HS-5 (cell line): Measurements from ENCODE around the gene TRPM2.

Experiments used
- DNase-seq: peaks from one replicate; pipeline ENCODE4 v3.0.0-alpha.2; 2012; ENCODE audit warnings: low read depth

The TRPM2 gene

GRCh38 chr21:44445145-44445812 lies 91.9 kb downstream of the TRPM2 start:
- no peak for DNase-seq

DNA sequence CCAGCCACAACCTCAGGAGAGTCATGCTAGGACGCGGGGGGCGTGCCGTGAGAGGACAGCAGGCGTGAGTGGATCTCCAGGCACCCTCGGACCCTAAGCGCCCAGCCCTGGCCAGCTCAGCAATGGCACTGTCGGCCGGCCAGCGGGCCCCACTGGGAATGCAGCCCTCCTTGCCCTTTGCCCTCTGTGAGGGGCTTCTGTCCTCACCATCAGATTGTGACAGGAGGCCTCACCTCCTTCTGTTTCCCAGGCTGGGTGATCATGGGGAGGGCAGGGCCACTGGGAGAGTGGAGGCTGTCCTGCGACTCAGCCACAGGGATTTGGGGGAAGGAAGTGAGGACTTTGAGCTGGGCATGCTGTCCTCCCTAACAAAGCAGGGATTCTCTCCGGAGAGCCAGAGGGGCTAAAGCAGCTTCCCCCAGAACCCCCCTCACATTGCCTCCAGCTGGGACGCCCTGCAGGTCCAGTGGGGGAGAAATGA lies 95.3 kb downstream of the TRPM2 start:
- no peak for DNase-seq

- DNase-seq: no peak
These were observed 96.3 kb downstream of the TRPM2 start for GRCh38 chr21:44449473-44450363.

GRCh38 chr21:44450402-44450801 lies 97.0 kb downstream of the TRPM2 start:
- DNase-seq: no peak

GRCh38 chr21:44450999-44451398 lies 97.6 kb downstream of the TRPM2 start:
- DNase-seq: no peak

- DNase-seq: no peak
These were observed 99.7 kb downstream of the TRPM2 start for GRCh38 chr21:44453120-44453519.

DNA sequence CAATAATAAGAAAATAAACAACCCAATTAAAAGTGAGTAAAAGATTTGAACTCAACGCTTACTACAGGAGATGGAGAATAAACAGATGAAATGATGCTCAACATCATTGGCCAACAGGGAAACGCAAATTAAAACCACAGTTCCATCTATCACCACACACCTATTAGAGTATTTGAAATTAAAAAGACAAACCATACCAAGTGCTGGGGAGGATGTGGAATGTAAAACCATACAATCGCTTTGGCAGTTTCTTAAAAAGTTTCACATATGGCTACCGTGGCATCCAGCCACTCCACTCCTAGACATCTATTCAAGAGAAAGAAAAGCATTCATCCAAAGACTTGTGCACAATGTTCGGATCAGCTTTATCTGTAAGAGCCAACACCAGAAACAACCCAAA lies 100.6 kb downstream of the TRPM2 start:
- DNase-seq: no peak

DNA sequence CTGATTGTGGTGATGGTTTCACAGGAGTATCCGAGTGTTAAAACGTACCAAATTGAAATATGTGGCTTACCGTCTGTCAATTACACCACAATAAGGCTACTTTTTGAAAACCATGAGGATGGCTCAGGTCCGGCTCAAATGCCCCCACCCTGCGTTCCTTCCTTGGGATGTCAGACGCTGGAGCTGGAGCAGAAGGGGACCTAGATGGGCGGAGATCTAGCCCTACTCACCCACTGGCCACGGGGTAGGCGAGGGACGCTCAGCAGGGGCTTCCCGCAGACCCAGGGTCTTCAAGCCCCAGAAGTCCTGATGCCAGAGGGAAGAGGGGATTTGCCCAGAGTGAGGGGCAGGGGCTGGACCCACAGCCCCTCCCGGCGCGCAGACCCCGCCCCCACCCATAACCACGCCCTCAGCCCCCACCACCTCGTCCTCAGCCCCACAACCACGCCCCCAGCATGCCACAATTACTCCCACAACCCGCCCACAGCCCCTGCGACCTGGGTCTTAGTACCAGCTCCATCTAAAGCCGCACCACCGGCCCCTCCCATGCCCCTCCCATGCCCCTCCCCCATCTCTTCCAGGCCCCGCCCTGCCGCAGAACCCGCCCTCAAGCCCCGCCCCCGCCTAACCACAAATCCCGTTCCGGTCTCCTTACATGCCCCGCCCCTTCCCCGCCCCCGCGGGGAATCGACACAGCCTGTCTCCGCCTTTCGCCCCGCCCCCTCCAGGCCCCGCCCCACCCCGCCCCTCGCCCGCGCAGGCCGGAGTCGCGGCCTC lies 101.5 kb downstream of the TRPM2 start, which contains the start of gene LRRC3:
Gene LRRC3, plus strand, starts transcription at position 764 of the 777 bp plus-strand sequence. CDS start 1,135 bp downstream, outside the sequence.
- peak; percentile 25 for DNase-seq

DNA sequence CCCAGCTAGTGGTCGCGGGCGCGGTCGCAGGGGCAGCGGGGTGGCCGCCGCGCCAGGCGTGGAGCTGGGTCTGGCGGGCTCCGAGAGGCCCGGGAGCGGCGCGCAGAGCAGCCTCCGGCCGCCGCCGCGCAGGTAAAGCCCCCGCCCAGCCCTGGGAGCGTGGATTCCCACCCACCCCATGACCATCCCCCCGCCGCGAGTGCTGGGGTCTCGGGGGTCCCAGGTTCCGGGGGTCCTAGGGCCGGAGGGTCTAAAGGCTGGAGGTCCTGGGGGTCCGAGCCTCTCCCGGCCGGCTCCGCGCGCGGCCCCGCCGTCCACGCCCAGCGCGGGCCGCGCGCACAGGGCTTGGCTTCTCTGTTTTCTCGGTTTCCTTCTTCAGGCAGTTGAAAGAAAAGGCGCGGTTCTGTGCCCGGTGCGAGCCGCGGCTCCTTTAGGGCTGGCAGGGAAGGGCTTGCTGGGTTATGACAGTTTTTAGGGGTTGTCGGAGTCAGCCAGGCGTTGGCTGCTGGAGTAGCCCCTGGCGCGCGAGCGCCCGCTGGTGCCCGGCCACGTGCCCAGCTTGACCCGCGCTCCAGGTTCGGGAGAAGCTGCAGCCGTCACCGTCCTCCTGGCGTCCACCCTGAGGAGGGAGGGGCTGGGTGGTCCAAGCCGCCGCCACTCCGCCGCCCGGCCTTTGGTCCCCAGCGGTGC lies 102.2 kb downstream of the TRPM2 start:
- DNase-seq: peak; percentile 3

GRCh38 chr21:44456214-44456914 lies 102.9 kb downstream of the TRPM2 start:
- no peak for DNase-seq

DNA sequence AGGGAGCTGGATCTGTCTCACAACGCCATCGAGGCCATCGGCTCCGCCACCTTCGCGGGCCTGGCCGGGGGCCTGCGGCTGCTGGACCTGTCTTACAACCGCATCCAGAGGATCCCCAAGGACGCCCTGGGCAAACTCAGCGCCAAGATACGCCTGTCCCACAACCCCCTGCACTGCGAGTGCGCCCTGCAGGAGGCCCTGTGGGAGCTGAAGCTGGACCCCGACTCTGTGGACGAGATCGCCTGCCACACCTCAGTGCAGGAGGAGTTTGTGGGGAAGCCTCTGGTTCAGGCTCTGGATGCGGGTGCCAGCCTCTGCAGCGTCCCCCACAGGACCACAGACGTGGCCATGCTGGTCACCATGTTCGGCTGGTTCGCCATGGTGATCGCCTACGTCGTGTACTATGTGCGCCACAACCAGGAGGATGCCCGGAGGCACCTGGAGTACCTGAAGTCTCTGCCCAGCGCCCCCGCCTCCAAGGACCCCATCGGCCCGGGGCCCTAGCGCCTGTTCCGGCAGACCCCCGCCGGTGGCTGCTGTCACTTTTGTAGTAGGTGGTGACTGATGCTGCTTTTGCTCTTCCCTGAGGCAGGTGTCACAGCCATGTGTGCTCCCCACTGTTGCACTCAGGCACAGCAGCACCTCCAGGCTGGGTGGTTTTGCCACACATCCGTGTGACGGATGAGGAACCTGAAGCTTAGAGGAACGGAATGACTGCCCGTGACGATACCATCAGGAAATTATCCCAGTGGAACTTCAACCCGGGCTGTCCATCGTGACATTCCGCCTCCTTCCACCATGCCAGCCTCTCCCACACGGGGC lies 103.7 kb downstream of the TRPM2 start:
- no peak for DNase-seq

DNA sequence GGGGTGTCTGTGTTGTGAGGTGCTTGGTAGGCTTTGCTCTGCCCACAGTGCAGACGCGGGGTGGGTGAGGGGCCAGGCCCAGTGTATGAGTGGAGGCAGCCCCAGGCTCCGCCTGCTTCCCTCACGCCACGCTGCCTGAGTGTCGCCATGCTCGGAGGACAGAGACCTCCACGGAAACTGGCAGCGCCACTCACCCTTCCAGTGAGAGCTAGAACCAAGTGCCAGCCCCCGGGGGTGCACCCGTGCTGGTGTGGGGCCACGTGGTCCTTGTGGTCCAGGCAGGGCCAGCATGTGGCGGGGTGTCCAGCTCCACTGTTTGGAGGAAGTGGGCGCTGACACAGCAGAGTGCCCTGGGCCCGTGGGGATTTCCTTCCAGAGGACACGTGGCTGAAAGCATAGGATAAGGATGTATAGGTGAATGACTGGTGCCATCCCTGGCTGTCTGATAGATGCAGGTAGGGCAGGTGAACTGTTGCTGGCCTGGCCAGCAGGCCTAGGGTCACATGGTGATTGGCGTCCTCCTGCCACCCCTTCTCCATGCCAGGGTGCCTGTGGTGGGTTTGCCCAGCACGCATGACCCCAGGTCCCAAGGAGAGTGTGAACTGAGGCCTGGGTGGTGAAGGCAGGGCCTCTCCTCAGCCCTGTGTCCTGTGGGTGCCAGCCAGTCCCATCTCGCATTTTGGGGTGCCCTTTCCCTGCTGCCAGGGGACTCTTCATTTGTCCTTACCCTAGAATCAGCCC lies 105.7 kb downstream of the TRPM2 start:
- no peak for DNase-seq

GRCh38 chr21:44459712-44460440 lies 106.5 kb downstream of the TRPM2 start:
- DNase-seq: no peak

GRCh38 chr21:44460441-44460755 lies 107.0 kb downstream of the TRPM2 start:
- DNase-seq: no peak

DNA sequence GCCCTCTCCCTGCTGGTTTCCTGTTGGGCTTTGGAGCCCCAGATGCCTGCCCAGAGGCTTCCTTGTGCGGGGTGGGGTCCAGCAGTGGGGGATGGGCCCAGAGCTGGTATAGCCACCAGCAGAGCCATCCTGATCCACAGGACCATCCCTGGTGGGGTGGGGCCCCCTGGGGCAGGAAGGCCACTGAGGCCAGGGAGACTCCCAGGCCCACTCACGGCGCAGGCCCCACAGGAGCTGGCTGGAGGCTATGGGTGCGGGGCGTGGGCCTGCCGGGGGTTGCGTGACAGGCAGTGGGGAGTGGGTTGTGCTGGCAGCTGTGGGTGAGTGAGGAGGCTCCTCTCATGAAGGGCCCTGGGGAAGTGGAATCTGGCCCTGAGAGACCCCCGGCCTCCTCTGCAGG lies 107.6 kb downstream of the TRPM2 start:
- no peak for DNase-seq

- no peak for DNase-seq
These were observed 108.1 kb downstream of the TRPM2 start for GRCh38 chr21:44461464-44462001.

- DNase-seq: no peak
These were observed 108.8 kb downstream of the TRPM2 start for GRCh38 chr21:44462086-44462833.

DNA sequence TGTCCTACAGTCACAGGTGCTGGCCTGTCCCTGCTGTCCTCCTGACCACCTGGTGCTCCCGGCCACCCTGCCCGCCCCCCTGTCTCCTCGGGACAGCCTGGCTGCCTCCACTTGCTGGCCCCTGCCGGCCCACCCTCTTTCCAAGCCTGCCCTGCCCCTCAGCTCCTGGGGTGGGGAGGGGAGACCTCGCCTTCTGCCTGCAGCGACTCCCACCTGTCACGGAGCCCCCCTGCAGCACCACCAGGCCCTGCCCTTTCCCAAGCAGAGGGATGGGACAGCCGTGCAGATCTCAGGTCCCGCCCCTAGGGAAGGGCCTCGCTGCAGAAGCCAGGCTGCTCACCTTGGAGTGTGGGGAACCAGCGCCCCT lies 109.4 kb downstream of the TRPM2 start:
- no peak for DNase-seq
